ENCODE data around the gene RAC3.
A peak's percentile ranks its signal among the peaks of the same experiment; 100 is the strongest.
"Not testable (repeated sequence)": the region's sequence is repeated elsewhere in the genome, so short reads cannot be mapped to it uniquely, and the experiment has no call there.

The RAC3 gene

GRCh38 chr17:82035956-82036633 lies 4.6 kb downstream of the RAC3 start:
- no peaks in the 10 kb centered on the region for H3K9me3 Mint-ChIP-seq
- peak overlapping the region; percentile 79 to 81 (median 80) for H3K4me3 Mint-ChIP-seq
- H3K4me1 Mint-ChIP-seq: peaks cover 20% of the 10 kb centered on the region
- TF ChIP-seq CTCF (IDR thresholded peaks at IDR 0.05; ENCODE audit: unreplicated experiment in 3 of 3): no peak
- no peaks in the 10 kb centered on the region for H3K36me3 Mint-ChIP-seq (ENCODE audit: low read depth)
- peaks cover 21% of the 10 kb centered on the region for H3K27me3 Mint-ChIP-seq (ENCODE audit: low read depth)
- H3K27ac Mint-ChIP-seq: no peak overlapping the region

GRCh38 chr17:82036634-82037091 lies 5.2 kb downstream of the RAC3 start:
- Mint-ChIP-seq H3K27ac (no peak overlapping the region), H3K4me1 (peaks cover 20% of the 10 kb centered on the region), H3K9me3 (no peaks in the 10 kb centered on the region), H3K4me3 (peak overlapping the region; percentile 74 to 81 (median 79)), H3K36me3 (ENCODE audit: low read depth) (no peaks in the 10 kb centered on the region), H3K27me3 (ENCODE audit: low read depth) (peaks cover 21% of the 10 kb centered on the region)
- TF ChIP-seq CTCF (IDR thresholded peaks at IDR 0.05; ENCODE audit: unreplicated experiment in 3 of 3): no peak

GRCh38 chr17:82037092-82037888 lies 5.8 kb downstream of the RAC3 start, which contains the start of gene DCXR:
TSS of gene DCXR (minus strand) at chr17:82037697. CDS start at chr17:82037682, 15 bp downstream.
- Mint-ChIP-seq H3K36me3 (ENCODE audit: low read depth) (no peaks in the 10 kb centered on the region), H3K4me1 (peaks cover 20% of the 10 kb centered on the region), H3K4me3 (peak within 1 kb of the TSS; percentile 76 to 88 (median 85)), H3K27me3 (ENCODE audit: low read depth) (peaks cover 21% of the 10 kb centered on the region), H3K27ac (peak within 1 kb of the TSS in 2 of 3 experiments; percentile 43 to 88), H3K9me3 (no peaks in the 10 kb centered on the region)
- TF ChIP-seq CTCF (IDR thresholded peaks at IDR 0.05; ENCODE audit: unreplicated experiment in 3 of 3): peak; percentile 74 to 98 (median 80)

- peaks cover 19% of the 10 kb centered on the region for H3K27me3 Mint-ChIP-seq (ENCODE audit: low read depth)
- peak overlapping the region in 2 of 3 experiments; percentile 43 to 88 for H3K27ac Mint-ChIP-seq
- no peaks in the 10 kb centered on the region for H3K9me3 Mint-ChIP-seq
- H3K4me3 Mint-ChIP-seq: peak overlapping the region; percentile 76 to 88 (median 85)
- no peaks in the 10 kb centered on the region for H3K36me3 Mint-ChIP-seq (ENCODE audit: low read depth)
- TF ChIP-seq CTCF (IDR thresholded peaks at IDR 0.05; ENCODE audit: unreplicated experiment in 3 of 3): no peak
- H3K4me1 Mint-ChIP-seq: peaks cover 20% of the 10 kb centered on the region
Measured at GRCh38 chr17:82037889-82038195, 6.4 kb downstream of the RAC3 start.

GRCh38 chr17:82038796-82039409 lies 7.4 kb downstream of the RAC3 start:
- Mint-ChIP-seq H3K27me3 (ENCODE audit: low read depth) (peaks cover 16% of the 10 kb centered on the region), H3K4me3 (peak overlapping the region; percentile 2 to 64 (median 38)), H3K4me1 (peaks cover 20% of the 10 kb centered on the region), H3K27ac (peak overlapping the region in 1 of 3 experiments; percentile 19)
- H3K9me3 Mint-ChIP-seq; H3K36me3 Mint-ChIP-seq (ENCODE audit: low read depth): not testable (repeated sequence)

GRCh38 chr17:82039695-82040299 lies 8.3 kb downstream of the RAC3 start:
- H3K27ac Mint-ChIP-seq: no peak overlapping the region
- H3K36me3 Mint-ChIP-seq (ENCODE audit: low read depth): no peaks in the 10 kb centered on the region
- peaks cover 12% of the 10 kb centered on the region for H3K27me3 Mint-ChIP-seq (ENCODE audit: low read depth)
- no peak overlapping the region for H3K4me3 Mint-ChIP-seq
- peaks cover 20% of the 10 kb centered on the region for H3K4me1 Mint-ChIP-seq
- no peak for TF ChIP-seq CTCF (IDR thresholded peaks at IDR 0.05; ENCODE audit: unreplicated experiment in 3 of 3)
- H3K9me3 Mint-ChIP-seq: no peaks in the 10 kb centered on the region
